ENCODE data around the gene SLC15A2. TPM values are rescaled to one million over a fixed set of nuclear protein-coding genes. Genes with fewer than 3 reads are reported as not detected.

Gene SLC15A2
- total RNA-seq, 4 donors from 2014 or later: 0.53 to 6.6 (median 2.1) TPM

DNA sequence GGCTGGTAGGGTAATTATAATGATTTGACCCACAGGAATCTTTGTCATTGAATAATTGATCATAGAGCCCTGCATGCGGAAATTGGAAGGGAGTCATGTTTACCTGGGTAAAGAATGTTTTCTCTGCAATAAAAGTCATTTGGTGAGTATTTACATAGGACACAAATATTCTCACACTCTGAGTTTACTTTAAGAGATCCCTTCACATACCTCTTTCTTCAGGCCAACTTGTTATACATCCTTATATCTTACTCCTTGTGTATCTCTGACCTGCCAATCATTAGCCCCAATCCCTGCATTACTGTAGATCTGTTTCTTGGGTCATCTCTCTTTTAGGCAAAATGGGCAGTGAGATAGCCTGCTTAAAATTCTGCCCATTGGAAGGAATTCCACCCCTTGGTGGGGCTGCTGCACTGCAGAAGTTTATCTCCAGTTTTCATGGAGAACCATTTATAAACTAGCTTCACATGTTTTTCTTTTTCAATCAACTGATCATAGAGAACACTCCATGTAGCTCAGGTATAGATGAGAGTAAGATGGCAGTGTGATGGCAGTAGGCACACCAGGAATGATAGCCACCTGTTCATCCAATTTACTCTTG, 81.6 kb downstream of the SLC15A2 start:
- Histone ChIP-seq H3K36me3 (no peaks in the 10 kb centered on the region), H3K4me1 (no peaks in the 10 kb centered on the region), H3K9me3 (no peaks in the 10 kb centered on the region), H3K27me3 (no peaks in the 10 kb centered on the region), H3K4me3 (no peak overlapping the region), H3K27ac (no peak overlapping the region)
- DNase-seq: no peak
- no peak for TF ChIP-seq POLR2A (IDR thresholded peaks at IDR 0.05)
- TF ChIP-seq, protein P1, sequence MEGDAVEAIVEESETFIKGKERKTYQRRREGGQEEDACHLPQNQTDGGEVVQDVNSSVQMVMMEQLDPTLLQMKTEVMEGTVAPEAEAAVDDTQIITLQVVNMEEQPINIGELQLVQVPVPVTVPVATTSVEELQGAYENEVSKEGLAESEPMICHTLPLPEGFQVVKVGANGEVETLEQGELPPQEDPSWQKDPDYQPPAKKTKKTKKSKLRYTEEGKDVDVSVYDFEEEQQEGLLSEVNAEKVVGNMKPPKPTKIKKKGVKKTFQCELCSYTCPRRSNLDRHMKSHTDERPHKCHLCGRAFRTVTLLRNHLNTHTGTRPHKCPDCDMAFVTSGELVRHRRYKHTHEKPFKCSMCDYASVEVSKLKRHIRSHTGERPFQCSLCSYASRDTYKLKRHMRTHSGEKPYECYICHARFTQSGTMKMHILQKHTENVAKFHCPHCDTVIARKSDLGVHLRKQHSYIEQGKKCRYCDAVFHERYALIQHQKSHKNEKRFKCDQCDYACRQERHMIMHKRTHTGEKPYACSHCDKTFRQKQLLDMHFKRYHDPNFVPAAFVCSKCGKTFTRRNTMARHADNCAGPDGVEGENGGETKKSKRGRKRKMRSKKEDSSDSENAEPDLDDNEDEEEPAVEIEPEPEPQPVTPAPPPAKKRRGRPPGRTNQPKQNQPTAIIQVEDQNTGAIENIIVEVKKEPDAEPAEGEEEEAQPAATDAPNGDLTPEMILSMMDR (IDR thresholded peaks at IDR 0.05): no peak

DNA sequence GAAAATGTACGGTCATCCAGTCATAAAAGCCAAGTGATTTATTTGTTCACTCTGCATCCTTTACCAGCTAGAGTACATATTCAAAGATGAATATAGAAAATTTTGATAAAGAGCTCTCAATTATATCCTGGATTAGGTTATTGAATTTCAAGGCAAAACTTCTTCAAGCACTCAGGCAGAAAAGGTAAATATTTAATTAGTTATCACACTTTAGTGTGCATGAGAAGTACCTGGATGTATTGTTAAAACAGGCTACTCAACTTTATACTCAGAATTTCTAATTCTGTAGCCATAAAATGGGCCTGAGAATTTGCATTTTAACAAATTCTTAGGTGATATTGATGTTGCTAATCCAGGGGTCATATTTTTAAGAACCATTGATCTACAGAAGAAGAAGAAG, 82.5 kb downstream of the SLC15A2 start:
- Histone ChIP-seq H3K9me3 (no peaks in the 10 kb centered on the region), H3K4me3 (no peak overlapping the region), H3K4me1 (no peaks in the 10 kb centered on the region), H3K27ac (no peak overlapping the region), H3K36me3 (no peaks in the 10 kb centered on the region), H3K27me3 (no peaks in the 10 kb centered on the region)
- TF ChIP-seq POLR2A (IDR thresholded peaks at IDR 0.05): no peak
- DNase-seq: no peak

DNA sequence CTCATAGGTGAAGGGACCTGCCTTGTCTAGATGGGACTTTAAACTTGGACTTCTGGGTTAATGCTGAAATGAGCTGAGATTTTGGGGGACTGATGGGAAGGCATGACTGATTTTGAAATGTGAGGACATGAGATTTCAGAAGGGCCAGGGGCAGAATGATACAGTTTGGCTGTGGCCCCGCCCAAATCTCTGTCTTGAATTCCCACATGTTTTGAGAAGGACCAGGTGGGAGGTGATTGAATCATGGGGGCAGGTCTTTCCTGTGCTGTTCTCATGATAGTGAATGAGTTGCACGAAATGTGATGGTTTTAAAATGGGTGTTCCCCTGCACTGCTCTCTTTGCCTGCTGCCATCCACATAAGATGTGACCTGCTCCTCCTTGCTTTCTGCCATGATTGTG, 85.0 kb downstream of the SLC15A2 start:
- no peaks in the 10 kb centered on the region for H3K9me3 ChIP-seq
- H3K4me1 ChIP-seq: no peaks in the 10 kb centered on the region
- H3K27ac ChIP-seq: no peak overlapping the region
- TF ChIP-seq POLR2A (IDR thresholded peaks at IDR 0.05): no peak
- TF ChIP-seq, protein P1 (IDR thresholded peaks at IDR 0.05): no peak
- no peaks in the 10 kb centered on the region for H3K27me3 ChIP-seq
- no peak for DNase-seq
- no peak overlapping the region for H3K4me3 ChIP-seq
- no peaks in the 10 kb centered on the region for H3K36me3 ChIP-seq

DNA sequence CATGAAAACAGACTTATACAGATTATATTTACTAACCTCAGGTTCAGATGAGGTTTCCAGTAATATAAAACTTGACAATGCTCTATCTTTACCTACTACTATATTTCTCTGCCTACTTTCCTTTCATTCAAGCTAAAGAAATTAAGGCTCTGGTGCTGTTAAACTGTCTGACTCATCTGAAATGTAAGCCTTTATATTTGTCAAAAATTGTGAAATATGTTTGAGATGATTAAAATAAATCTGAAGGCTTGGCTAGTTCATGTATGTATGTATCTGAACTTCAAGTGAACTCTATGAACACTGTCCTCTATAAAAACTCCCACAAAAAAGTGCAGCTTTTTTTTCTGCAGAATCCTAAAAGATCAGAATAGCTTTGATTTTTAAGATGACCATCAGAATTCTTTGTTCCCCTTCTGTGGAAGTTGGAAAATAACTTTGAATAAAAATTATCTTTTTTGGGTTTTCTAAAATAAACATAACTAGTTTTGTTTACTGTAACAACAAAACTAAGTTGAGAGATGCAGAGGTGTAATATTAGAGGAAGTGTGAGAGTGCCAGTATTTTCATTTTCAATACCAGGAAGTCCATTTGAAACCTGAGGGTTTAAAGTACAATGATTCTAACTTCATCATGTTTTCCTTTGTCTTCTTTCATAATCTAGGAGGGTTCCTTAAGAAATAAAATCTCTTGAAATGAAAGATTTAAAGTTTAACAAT, 85.7 kb downstream of the SLC15A2 start:
- no peaks in the 10 kb centered on the region for H3K4me1 ChIP-seq
- no peak for TF ChIP-seq POLR2A (IDR thresholded peaks at IDR 0.05)
- TF ChIP-seq, protein P1 (IDR thresholded peaks at IDR 0.05): no peak
- no peak overlapping the region for H3K27ac ChIP-seq
- DNase-seq: no peak
- H3K4me3 ChIP-seq: no peak overlapping the region
- H3K36me3 ChIP-seq: no peaks in the 10 kb centered on the region
- no peaks in the 10 kb centered on the region for H3K9me3 ChIP-seq
- no peaks in the 10 kb centered on the region for H3K27me3 ChIP-seq

DNA sequence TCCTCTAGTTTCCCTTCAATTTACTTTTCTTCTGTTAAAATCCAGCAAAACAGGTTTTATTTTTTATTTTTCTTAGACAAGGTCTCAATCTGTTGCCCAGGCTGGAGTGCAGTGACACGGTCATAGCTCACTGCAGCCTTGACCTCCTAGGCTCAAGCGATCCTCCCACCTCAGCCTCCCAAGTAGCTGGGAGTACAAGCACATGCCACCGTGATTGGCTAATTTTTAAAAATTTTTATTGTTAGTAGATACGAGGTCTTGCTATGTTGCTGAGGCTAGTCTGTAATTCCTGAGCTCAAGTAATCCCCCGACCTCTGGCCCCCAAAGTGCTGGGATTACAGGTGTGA, 86.2 kb downstream of the SLC15A2 start:
- Histone ChIP-seq H3K4me3 (no peak overlapping the region), H3K9me3 (no peaks in the 10 kb centered on the region), H3K27me3 (no peaks in the 10 kb centered on the region), H3K4me1 (no peaks in the 10 kb centered on the region), H3K36me3 (no peaks in the 10 kb centered on the region), H3K27ac (no peak overlapping the region)
- TF ChIP-seq, protein P1 (IDR thresholded peaks at IDR 0.05): no peak
- no peak for TF ChIP-seq POLR2A (IDR thresholded peaks at IDR 0.05)
- no peak for DNase-seq

- TF ChIP-seq, protein P1 (IDR thresholded peaks at IDR 0.05): no peak
- TF ChIP-seq POLR2A (IDR thresholded peaks at IDR 0.05): no peak
- Histone ChIP-seq H3K9me3 (no peaks in the 10 kb centered on the region), H3K4me1 (no peaks in the 10 kb centered on the region), H3K4me3 (no peak overlapping the region), H3K27ac (no peak overlapping the region), H3K36me3 (no peaks in the 10 kb centered on the region), H3K27me3 (no peaks in the 10 kb centered on the region)
- DNase-seq: no peak
Observed at GRCh38 chr3:121981473-121981872, 87.3 kb downstream of the SLC15A2 start.

Measured in Peyer's patch (tissue), 4 donors.